NCI-H524 treated with DMSO at 0.1 percent for 48 hours (cell line): ENCODE measurements around the gene AGTRAP.

ENCODE experiments used
- DNase-seq: peaks from one replicate; lab custom pipeline; 2025; lab: John Stamatoyannopoulos, UW

AGTRAP gene

DNA sequence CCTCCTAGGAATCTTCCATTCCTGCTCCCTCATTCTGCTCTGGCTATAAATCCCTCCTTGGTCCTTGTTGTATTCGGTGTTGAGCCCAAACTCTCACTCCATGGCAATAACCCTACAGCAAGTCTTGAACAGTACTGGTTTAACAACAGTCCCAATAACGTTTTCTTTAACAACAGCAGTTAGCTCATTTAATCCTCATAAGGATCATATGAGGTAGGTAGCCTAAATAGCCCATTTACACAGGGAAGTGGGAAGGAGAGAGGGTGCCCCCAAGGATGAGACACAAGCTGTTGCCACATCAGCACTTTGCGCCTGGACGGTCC, 444 bp upstream of the AGTRAP start:
- no peak for DNase-seq

DNA sequence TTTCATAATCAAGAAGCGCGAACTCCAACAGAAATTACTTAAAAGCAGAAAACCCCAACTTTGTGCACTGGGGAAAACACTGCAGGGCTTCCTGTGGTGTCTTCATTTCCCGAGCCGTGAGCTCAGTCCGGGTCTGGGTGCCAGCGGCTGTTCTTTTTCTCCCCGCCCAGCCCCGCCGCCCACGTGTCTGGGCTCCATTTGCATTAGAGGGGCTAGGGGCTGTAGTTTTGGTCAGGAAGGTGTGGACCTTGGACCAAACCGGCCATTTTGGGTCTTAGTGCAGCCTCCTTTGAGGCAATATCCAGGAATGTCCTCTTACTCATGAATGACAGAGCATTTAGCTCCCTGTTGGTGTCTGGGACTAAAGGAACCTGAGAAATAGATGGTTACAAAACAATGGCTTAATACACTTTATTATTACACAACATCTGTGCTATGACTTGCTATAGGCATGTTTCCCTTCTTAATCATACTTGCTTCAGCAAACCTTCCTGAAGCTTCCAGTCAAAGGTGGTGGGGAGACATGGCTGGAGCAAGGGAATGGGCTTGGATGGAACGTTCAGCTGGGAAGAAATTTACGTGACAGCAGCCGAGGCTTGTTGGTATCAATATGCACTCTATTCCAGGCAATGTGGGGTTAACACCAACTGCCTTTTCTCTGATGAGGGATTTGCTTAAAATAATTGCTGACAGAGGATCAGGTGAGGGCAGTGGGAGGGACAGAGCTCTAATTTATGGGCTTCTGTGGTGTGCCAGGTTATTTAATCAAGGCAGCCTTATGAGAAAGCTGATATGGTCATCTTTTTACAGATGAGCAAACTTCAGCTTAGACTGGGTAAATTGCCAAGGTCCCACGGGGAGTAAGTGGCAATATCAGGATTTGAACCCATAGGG, 1.1 kb downstream of the AGTRAP start:
- peak; percentile 9 for DNase-seq

DNA sequence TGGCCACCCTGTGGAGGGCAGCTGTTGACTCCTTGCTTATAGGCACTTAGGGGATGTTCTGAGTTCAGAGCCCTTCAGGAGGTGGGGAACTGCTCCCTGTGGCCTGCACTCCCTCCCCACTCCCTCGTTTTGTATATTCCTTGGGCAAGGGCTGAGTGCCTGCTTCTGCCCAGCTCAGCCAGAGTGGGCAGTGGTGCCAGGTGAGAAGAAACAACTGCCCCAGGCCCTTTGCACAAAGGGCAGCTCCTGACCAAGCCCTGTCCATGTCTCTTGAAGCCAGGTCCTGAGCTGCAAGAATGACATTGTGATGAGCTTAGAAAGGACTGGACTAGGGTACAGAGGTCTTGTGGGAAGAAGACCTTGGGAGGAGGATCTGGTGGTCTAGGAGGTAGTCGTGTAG, 2.2 kb downstream of the AGTRAP start:
- no peak for DNase-seq

DNA sequence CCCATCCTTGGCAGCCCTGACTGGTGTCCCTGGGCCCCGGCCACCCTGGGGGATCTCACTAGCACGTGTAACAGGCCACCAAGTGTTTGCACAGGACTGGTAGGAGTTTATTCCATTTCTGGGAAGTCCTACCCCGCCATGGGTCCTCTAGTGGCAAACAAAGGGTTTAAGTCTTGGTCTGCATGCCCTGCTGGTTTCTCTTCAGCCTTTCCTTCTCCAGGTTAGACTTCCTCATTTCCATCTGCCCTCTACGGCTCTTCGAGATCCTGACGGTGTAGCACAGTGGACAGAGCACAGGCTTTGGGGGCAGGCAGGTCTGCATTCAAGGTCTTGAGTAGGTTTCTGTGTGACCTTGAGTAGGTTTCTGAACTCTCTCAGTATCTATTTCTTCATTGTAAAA, 2.8 kb downstream of the AGTRAP start:
- no peak for DNase-seq

DNA sequence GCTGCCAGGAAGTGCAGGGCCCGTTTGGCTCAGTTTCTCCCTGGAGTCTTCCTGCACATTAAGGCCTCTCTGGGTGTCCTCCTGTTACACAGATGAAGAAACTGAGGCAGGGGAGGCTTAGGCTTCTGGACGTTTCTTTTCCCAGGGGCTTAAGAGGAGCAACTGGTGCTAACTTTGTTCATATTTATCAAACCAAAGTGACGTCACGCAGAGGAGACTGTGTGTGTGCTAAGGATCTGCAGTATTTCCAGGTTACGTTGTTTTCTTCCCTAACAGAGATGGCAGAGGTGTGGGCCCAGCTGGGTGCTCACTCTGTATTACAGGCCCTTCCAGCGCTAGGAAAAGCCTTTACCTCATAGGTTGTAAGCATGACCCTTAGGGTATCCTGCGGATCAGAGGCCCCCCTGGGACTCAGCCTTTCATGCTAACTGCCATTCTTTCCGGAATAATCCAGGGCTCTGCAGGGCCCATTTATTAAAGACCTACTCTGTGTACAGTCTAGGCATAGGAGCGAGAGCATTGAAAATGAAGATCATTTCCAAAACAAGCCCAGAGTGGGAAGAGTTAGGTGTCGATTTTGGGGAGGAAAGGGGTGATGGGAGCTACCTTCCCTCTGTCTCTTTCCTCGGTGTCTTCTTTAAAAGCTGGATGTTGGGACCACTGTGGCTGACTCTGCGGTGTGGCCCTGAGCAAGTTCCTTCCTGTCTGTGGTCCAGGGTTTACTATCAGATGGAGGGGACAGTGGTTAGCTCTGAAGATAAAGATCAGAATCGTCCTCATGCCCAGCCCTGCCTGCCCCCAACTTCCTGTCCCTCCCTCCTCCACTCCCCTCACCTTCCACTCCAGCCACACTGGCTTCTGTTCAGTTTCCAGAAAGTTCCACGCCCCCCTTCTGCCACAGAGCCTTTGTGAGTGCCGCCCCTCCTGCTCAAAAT, 4.6 kb downstream of the AGTRAP start:
- no peak for DNase-seq

DNA sequence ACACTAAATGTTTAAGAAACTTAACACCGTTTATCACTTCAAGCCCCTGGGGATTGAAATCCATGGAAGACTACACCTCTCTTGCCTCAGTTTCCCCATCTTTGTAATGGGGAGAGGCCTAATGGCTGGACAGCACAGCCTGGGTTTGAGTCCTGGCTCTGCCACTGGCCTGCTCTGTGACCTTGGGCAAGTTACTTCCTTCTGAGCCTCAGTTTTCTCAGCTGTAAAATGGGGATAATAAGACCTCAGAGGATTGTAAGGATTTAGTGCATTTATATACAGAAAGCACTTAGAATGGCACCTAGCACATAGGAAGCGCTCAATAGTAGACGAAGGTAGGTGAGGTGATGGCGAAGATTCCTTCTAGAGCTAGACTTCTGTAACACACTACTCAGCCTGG, 5.5 kb downstream of the AGTRAP start:
- DNase-seq = no peak

DNA sequence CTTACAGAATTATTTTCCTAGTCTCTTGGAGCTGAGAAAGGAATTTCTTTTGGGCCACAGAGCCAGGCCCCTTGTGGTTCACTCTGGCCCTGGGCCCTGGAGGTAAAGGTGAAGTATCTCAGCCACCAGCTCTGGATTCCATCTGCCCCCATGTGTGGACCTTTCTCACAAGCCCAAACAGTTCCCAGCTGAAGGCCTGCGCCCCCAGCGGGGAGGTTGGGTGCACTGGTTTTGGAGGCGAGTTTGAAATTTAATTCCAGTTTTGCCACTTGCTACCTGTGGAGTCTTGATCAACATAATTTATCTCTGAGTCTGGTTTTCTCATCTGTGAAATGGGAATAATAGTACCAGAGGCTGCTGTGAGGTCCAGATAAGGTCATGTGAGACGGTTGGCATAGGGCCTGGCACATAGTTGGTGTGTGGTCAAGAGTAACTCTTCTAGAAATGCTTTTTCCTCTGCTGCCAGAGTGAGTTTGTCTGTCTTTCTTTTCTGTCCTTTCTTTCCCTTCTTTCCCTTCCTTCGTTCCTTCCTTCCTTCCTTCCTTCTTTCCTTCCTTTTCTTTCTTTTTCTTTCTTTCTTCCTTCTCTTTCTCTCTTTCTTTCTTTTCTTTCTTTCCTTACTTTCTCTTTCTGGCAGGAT, 6.1 kb downstream of the AGTRAP start:
- DNase-seq = no peak

DNA sequence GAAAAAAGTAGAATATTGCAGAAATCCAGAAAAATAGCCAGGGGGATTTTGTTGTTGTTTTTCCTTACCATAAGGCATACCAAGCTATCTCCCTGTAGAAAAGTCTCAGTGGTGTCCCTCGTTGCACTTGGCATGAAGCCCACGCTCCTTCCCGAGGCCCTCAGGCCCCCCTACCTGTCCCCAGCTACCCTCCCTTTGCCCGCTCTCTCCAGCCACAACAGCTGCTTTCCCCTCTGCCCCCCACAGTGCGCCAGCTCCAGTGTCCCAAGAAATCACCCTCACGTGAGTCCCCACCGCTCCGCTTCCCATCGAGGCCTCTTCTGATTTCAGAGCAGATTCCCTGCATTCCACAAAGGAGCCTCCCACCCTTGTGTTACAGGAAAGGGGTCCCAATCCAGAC, 8.4 kb downstream of the AGTRAP start:
- DNase-seq = no peak

DNA sequence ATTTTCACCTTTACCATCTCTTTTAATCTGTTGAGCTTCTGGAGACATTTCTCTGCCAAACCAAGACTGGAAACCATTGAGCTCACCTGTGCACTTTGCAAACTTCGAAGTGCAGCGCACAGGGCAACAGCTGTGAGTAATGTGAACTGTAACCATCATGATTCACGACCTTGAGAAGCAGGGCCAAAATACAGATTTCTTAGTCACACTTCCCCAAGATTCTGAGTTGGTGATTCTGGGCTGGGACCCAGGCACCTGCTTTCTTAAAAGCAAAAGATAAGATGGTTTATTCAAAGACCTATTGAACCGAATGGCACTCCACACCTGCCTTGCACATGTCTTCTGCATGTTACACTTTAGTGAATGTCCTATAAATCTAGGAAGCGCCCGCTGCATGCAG, 10.2 kb downstream of the AGTRAP start:
- DNase-seq = no peak

DNA sequence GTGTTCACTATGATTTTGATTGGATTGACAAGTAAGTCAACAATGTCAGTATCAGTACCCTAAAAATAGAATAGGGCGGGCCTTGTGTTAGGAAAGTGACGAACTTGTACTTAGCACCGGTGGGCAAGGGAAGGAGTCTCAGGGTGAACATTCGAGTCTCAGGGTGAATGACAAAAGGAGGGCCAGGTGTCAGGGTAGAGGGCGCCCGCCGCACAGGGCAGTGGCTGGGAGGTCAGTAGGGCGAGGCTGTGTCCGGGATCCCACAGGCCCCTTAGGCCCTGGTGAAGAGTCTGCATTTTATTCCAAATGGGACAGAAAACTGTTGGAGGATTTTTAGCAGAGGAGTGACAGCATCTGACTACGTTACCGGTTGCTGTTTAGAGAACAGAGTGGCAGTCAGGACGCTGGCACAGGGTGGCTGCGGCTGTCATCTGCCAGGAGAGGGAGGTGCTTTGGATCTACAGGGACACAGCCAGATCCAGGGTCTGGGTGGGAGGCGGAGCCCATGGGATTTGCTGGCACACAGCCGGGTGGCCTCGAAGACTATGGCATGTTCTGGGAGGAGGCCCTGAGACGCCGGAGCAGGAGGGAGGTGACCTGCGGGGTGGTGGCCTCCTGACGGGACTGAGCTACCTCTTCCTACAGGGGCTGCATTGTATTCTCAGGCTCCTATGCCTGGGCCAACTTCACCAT, 11.0 kb downstream of the AGTRAP start:
- no peak for DNase-seq

DNA sequence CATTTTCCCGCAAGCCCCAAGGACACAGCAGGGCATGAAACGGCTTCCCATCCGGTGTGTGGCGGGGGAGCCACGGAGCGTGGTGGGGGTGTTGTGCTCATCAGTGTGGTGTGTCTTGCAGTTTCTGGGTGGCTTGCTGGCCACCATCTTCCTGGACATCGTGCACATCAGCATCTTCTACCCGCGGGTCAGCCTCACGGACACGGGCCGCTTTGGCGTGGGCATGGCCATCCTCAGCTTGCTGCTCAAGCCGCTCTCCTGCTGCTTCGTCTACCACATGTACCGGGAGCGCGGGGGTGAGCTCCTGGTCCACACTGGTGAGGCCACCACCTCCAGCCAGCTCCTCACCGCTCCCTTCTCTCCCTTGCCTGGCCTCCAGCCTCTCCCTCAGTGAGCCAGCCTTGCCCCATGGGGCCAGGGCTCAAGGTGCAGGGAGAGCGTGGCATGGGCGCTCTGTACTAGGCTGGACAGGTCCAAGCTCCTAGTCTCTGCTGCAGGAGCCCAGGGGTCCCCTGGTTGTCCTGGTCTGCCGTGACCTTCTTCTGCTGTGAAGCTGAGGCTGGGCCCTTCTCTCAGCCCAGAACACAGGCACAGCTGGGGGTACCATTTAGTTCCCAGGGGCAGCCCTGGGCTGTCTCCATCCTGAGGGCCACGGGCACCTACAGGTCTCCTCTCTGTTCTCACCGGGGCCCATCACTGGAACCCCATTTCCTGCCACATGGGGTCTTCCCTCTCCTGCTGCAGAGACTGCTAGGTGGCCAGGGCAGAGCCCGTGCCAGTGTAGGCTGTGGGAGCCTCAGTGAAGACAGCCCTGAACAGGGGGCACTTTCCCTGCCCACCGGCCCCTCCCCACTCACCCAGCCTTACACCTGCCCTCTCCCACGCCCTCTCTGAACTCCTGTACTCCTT, 12.6 kb downstream of the AGTRAP start:
- no peak for DNase-seq

DNA sequence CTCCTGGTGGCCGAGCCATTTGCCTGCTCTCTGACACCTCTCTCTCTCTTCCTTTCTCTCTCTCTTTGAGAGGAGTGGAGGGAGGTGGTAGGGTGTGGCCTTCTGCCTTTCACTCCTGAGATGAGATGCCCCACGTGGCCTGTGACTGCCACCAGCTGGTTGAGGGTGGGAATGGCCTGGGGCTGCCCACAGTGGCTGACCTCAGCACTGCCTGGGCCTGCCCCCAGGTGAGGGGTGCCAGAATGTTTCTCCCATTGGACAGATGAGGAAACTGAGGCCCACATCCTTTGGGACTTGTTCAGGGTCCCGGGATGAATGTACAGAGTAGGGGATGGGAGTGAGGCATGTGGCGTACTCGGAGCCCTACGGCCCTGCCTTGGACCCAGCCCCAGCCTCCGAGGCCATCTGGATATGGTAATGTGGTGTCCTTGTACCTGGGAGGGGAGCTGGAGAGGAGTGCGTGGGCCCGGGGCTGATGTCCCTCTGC, 13.3 kb downstream of the AGTRAP start:
- no peak for DNase-seq

DNA sequence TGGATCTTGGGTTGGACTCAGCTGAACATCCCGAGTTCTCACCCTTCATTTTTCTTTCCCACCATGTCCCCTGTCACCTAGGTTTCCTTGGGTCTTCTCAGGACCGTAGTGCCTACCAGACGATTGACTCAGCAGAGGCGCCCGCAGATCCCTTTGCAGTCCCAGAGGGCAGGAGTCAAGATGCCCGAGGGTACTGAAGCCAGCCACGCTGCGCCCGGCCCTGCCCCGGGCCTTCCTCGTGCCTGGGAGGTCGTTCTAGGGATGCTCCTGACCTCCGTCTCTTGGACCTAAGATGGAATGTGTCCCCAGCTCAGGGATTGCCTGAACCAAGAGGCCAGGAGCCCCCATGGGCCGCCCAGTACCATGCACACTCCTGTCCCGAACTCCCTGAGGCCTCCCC, 14.1 kb downstream of the AGTRAP start:
- no peak for DNase-seq

DNA sequence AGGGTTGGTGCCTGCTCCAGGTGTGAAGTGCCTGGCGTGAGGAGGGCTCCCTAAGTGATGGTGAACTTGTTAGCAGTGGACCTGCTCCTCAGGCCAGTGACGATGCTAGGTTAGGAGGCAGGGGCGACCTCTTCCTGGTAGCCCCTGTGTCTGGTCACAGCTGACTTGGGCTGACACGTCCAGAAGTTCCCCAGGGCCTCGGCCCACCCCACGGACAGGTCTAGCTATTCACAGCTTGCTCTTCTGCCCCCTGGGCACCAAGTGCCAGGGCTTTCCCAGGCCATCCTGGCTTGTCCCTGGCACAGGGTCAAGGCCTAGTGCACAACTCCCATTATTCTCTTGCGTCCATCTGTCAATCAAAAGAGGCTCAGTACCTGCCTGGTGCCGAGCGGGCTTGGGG, 15.2 kb downstream of the AGTRAP start:
- DNase-seq = no peak

DNA sequence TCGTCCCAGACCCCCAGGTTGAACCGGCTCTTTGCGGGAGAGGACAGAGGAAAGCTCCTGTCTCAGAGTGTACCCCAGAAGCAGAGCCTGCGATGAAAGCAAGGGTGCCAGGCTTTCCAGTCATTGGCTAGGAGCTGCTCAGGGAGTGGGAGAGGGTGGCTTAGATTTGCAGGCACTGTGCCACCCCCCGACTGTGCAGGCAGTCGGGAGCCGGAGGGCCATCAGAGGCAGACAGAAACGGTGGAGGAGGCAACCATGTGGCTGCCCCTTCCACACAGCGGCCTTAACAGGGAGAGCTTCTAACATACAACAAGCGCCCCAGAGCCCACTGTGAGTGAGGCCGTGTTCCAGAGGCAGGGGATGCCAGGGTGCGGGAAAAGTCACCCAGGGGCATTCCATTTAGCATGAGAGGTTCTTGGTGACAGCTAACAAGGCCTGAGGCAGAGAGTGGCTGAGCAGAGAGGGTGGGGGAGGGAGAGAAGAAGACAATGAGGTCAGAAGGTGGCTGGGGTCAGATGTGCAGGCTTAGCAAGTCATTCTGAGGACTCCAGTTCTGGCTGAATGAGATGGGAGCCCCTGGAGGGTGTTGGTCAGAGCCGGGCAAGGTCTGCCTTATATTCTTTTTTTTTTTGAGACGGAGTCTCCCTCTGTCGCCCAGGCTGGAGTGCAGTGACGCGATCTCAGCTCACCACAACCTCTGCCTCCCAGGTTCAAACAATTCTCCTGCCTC, 16.6 kb downstream of the AGTRAP start:
- DNase-seq = no peak

DNA sequence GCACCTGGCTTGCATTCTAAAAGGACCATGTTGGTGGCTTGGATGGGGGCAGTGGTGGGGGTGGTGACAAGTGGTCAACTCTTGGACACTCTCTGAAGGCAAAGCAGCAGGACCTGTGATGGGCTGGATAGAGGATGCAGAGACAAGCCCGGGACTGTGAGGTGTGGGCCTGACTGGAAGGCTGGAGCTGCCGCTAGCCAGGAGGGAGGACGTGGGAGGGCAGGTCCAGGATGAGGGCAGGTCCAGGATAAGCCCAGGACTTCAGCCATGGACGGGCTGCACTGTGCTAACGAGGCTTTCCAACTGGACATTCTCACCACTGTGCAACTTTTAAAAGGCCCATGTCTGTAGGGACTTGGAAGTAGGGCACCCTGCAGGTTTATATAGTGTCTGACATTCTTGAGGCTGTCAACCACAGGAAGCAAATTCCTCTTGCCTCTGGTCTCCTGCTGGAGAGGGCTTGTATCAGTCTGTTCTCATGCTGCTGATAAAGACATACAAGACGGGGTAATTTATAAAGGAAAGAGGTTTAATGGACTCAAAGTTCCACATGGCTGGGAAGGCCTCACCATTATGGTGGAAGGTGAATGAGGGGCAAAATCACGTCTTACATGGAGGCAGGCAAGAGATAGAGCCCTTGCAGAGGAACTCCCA, 17.7 kb downstream of the AGTRAP start:
- no peak for DNase-seq

DNA sequence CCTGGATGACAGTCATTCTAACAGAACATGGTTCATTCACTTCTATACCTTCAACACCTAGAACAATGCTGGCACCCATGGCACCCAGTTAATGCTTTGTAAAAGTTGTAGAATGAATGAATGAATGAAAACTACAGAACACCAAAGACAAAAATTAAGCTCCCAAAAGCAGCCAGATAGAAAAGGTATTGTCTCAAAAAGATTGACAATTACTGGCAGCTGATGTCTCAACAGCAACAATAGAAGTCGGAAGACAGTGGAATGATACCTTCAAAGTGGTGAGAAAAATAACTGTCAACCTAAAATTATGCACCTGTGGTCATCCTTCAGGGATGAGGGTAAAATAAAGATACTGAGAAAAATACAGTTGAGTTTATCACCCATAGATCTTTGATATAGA, 21.1 kb downstream of the AGTRAP start:
- no peak for DNase-seq

DNA sequence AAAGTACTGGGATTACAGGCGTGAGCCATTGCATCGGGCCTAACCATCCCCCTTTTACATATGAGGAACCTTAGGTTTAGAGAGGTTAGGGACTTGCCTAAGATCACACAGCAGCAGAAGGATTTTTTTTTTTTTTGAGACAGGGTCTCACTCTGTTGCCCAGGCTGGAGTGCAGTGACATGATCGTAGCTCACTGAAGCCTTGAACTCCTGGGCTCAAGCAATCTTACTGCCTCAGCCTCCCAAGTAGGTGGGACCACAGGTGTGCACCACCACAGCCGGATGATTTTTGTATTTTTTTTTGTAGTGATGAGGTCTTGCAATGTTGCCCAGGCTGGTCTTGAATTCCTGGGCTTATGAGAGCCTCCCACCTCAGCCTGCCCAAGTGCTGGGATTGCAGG, 23.9 kb downstream of the AGTRAP start:
- DNase-seq = no peak

DNA sequence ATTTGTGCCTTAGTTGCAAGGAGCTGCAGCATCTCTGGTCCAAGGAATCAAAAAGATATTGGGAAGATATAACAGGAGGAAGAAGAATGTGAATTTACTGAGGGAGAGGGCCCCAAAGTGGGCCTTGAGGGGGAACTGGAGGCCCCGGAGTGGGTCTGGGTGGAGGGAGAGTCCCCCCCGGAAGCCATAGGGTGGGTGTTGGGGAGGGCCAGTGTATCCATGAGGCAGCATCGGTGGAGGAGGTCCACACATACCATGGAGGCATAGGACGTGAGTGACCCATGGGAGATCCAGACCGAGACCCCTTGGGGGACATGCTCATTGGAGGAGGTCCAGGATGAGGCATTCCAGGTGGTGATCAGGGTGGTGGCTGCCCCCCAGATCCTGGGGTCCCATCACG, 25.3 kb downstream of the AGTRAP start:
- DNase-seq = no peak

DNA sequence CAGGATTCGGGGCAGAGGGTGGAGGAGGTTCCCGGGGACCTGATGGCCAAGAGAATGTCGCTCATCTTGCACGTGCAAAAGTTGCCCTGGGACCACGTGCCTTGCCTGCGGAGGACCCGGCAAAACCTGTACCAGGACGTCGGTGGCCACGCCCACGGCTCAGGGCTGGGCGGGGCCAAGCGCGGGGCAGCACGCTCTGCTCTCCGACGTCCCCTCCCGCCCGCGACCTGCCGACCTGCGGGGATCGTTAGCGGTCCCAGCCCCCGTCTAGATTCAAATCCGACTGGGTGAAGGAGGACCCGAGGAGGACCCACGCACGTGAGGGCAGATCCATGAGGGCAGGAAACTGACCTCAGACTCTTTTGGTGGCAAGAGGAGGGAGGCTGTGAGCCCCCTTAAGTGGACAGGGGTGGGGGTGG, 26.1 kb downstream of the AGTRAP start, which contains the start of gene C1orf167:
Gene C1orf167, plus strand, starts transcription at position 206 of the 419 bp plus-strand sequence. CDS start 2,208 bp downstream, outside the sequence.
- DNase-seq = no peak
